Retinal pigment epithelial cell (primary cell): ENCODE results near the gene LRRC45.

Experiments used
- DNase-seq: peaks from one replicate; pipeline ENCODE4 v3.0.0-alpha.2; 2010; ENCODE audit warnings: low read depth
- H3K4me3 ChIP-seq: 2 replicates; pipeline ENCODE4 v1.5.1; 2011; ENCODE audit warnings: mild to moderate bottlenecking, low read length, control low read depth, moderate library complexity
- CTCF ChIP-seq: conservative IDR thresholded peaks from 2 replicates; pipeline ENCODE4 v1.5.1; 2011; ENCODE audit warnings: low read depth, low read length, control low read depth, inconsistent platforms

Gene LRRC45

GRCh38 chr17:82055023-82055964 is 32.2 kb downstream of the LRRC45 start:
- no peak for DNase-seq
- H3K4me3 ChIP-seq: no peak overlapping the region
- TF ChIP-seq CTCF: no peak

- no peak overlapping the region for H3K4me3 ChIP-seq
- TF ChIP-seq CTCF: no peak
- no peak for DNase-seq
Measured at GRCh38 chr17:82055965-82056728, 33.0 kb downstream of the LRRC45 start.

GRCh38 chr17:82056729-82057621 is 33.9 kb downstream of the LRRC45 start:
- no peak overlapping the region for H3K4me3 ChIP-seq

GRCh38 chr17:82058230-82058854 is 35.2 kb downstream of the LRRC45 start:
- H3K4me3 ChIP-seq: no peak overlapping the region

More at GRCh38 chr17:82056729-82057621, 33.9 kb downstream of the LRRC45 start:
- no peak for TF ChIP-seq CTCF
- DNase-seq: no peak

GRCh38 chr17:82058855-82059249 is 35.7 kb downstream of the LRRC45 start:
- H3K4me3 ChIP-seq: no peak overlapping the region
- no peak for TF ChIP-seq CTCF
- no peak for DNase-seq

More at GRCh38 chr17:82058230-82058854, 35.2 kb downstream of the LRRC45 start:
- TF ChIP-seq CTCF: no peak
- DNase-seq: no peak

- TF ChIP-seq CTCF: no peak
- no peak overlapping the region for H3K4me3 ChIP-seq
- DNase-seq: no peak
Measured at GRCh38 chr17:82059272-82060000, 36.3 kb downstream of the LRRC45 start.
